ENCODE measurements around the gene PRKCH.

PRKCH gene

GRCh38 chr14:61433828-61434227 lies 112.4 kb downstream of the PRKCH start:
- no peak for DNase-seq

- DNase-seq = no peak
Observed at GRCh38 chr14:61434311-61434710, 112.9 kb downstream of the PRKCH start.

DNA sequence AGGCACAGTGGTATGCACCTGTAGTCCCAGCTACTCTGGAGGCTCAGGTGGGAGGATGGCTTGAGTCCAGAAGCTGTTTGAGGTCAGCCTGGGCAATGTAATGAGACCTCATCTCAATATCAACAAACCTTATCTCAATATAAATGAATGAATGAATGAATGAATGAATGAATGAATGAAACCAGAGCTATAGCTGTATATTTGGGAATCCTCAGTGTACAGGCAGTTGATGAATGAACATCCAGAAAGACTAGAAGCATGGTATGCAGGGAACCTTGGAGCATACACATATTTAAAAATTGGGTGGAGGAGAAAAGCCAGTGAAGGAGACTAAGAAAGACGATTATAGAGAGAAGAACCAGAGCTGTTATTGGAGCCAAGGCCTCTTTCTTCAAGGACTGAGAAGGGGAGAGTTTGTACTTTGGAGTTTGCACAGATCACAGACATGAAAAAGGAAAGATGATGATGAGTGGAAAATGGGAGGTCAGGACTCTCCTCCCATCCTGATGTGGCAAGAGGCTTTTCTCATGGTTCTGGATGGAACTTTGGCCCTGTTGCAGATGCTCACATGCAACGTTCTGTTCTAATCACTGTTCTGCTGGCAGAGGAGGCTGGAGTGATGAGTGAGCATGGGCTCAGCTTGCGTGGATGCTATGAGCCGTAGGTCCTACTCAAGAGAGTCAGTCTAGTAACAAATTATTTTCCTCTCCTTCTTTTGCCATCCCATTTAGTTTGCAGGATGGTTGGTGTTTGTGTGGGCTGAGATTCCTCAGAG lies 114.4 kb downstream of the PRKCH start:
- no peak for DNase-seq

- no peak for DNase-seq
Observed at GRCh38 chr14:61437381-61437780, 116.0 kb downstream of the PRKCH start.

GRCh38 chr14:61438036-61438435 lies 116.7 kb downstream of the PRKCH start:
- no peak for DNase-seq

- no peak for DNase-seq
Observed at GRCh38 chr14:61438497-61438859, 117.1 kb downstream of the PRKCH start.

DNA sequence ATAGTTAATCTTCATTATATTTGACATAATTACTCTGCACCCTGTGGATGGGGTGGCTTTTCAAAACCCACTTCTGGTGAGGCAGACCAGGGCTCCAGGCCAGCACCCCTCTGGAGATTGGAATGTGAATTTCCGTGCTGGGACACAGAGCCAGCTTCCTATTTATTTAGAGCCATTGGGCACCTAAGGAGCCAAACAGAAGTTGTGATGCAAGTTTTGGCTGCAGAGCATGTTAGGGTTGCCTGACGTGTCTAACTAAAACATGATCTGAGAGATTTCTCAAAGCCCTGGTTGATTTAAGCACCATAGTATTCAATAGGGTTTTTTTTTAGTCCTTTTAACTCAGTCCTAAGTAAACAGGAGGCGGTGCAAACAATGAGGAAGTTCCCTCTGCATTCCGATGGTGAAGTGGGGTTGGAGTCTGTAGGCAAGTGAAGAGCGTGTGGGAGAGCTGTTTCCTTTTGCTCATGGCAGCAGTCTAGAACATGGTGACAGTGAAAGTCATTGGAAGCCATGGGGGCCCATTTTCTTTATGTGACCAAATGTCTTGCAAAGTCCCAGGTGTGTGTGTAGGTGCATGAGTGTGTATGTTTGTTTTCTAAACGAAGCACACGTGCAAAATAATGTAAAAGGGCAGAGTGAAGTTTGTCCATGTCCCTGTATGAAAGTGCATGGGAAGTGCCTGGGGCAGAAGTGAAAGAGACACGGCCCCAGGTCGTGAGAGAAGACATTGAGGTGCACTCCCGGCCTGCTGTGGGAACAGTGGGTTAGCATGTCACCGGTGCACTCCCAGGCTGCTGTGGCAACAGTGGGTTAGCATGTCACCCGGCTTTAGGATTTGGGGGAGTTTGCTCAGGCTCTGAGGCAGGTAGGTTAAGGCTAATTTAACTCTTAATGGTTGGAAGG lies 117.7 kb downstream of the PRKCH start:
- DNase-seq = peak; percentile 76

- DNase-seq = no peak
Observed at GRCh38 chr14:61439779-61440418, 118.5 kb downstream of the PRKCH start.

DNA sequence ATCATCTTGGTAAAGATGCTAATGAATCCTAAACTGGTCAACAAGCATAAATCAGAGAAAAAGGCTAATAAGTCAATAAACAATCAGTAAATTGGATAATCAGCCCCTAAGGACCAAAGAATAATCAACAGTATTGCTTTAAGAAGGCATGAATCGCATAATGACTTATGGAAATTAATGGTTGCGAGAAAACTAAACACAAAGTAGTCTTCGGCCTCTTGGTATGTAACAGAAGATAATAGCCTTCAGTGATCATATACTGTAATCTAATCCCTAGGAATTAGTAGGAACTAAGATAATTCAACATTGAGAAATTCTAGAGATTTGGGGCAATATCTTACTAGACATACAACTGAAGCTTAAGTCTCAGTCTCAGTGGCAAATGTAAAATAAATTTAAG lies 122.1 kb downstream of the PRKCH start:
- no peak for DNase-seq

GRCh38 chr14:61444215-61444768 lies 122.9 kb downstream of the PRKCH start:
- DNase-seq = no peak

GRCh38 chr14:61451491-61451890 lies 130.1 kb downstream of the PRKCH start:
- no peak for DNase-seq

DNA sequence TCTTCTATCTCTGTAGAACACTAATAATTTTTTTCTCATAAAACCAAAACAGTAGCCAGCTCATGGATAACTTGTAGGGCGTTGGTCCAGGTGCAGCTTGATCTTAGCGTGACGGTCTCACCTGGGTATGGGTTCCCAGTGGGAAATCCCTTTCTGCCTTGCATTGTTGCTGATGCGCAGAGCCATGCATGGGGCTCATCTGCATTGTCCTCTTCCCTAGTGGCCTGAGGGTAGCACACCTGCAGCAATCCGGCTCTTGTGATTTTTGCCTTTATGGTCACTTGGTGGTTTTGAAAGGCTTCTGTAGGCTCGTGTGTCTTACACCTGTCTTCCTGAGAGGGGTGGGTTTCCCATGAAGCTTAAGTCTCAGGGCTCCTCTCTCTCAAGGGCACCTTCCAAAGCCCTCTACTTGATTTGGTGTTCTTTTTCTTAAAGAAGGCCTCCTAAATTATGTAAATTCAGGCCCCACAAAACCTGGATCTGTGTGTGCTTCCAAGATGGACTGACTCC lies 130.6 kb downstream of the PRKCH start:
- DNase-seq = no peak

DNA sequence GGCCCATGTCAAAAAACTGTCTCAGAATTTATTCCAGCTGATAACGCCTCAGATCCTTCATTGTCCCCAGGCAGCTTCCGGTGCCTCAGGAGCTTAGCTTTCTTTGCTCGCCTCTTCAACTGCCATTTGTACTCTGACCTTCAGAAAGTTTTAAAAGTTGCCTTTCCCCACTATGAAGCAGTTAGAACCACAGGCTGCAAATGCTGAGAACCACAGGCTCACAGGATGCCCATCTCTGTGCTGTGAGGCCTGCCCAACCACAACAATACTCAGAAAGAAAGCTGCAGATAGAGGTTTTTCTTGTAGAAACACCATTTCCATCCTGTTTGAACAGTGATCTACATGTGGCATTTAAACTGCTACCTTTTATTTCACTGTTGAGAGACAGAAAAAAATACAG lies 131.1 kb downstream of the PRKCH start:
- no peak for DNase-seq

- DNase-seq = no peak
Observed at GRCh38 chr14:61453103-61453767, 131.9 kb downstream of the PRKCH start.

DNA sequence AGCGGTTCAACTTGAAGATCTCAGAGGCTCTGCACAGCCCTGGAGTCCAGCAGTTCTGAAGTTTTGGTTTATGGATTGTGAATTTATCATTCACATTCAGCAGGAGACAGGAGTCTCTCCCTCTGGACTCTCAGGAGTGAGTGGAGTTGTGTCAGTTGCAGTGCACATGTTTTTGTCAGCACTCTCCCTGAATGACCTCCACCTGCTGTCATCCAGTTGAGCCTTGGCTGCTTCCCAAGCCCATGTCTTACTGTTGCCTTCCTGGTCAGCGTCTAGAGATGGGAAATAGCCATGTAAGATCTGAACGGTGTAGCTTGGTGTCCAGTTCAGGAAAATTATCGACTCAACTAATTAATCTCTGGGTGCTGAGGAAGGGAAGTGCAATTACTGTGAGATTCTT lies 133.2 kb downstream of the PRKCH start:
- no peak for DNase-seq

GRCh38 chr14:61455351-61455750 lies 134.0 kb downstream of the PRKCH start:
- no peak for DNase-seq

GRCh38 chr14:61456720-61457119 lies 135.3 kb downstream of the PRKCH start:
- DNase-seq = peak; percentile 65

DNA sequence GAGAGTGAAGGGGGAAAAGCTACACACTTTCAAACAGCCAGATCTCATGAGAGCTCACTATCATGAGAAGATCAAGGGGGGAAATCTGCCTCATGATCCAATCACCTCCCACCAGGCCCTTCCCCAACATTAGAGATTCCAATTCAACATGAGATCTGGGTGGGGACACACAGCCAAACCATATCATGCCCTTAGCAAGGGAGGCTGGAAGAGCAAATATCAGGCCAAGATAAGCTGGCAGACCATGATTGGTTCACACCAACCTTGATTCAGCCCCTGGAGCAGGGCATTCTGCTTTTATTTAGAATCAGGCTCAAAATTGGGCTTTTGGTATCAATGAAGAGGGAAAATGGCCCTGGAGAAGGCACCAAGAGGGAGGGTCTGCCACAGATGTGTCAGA lies 137.4 kb downstream of the PRKCH start:
- no peak for DNase-seq

GRCh38 chr14:61459229-61459628 lies 137.8 kb downstream of the PRKCH start:
- DNase-seq = no peak

GRCh38 chr14:61460063-61460462 lies 138.7 kb downstream of the PRKCH start:
- no peak for DNase-seq

GRCh38 chr14:61460718-61461611 lies 139.6 kb downstream of the PRKCH start:
- peak; percentile 54 for DNase-seq

All from islet precursor cell (in vitro differentiated cells).